NCI-H1105 (cell line): ENCODE results near the gene EXOC3L2.
"Not testable (repeated sequence)": the region's sequence is repeated elsewhere in the genome, so short reads cannot be mapped to it uniquely, and the experiment has no call there.

Experiments
- DNase-seq: peaks from one replicate; lab custom pipeline; 2025; lab: John Stamatoyannopoulos, UW

Gene EXOC3L2

GRCh38 chr19:45255611-45256157 is 10.5 kb upstream of the EXOC3L2 start:
- DNase-seq = no peak

GRCh38 chr19:45254044-45254531 is 8.9 kb upstream of the EXOC3L2 start:
- no peak for DNase-seq

- no peak for DNase-seq
Measured at GRCh38 chr19:45253396-45254027, 8.3 kb upstream of the EXOC3L2 start.

- DNase-seq = no peak
Measured at GRCh38 chr19:45251452-45252354, 6.5 kb upstream of the EXOC3L2 start.

GRCh38 chr19:45250832-45251451 is 5.7 kb upstream of the EXOC3L2 start, which contains the start of gene MARK4:
TSS of gene MARK4 (plus strand) at chr19:45251271. CDS start at chr19:45251589, 318 bp downstream.
- DNase-seq = peak; percentile 53

DNA sequence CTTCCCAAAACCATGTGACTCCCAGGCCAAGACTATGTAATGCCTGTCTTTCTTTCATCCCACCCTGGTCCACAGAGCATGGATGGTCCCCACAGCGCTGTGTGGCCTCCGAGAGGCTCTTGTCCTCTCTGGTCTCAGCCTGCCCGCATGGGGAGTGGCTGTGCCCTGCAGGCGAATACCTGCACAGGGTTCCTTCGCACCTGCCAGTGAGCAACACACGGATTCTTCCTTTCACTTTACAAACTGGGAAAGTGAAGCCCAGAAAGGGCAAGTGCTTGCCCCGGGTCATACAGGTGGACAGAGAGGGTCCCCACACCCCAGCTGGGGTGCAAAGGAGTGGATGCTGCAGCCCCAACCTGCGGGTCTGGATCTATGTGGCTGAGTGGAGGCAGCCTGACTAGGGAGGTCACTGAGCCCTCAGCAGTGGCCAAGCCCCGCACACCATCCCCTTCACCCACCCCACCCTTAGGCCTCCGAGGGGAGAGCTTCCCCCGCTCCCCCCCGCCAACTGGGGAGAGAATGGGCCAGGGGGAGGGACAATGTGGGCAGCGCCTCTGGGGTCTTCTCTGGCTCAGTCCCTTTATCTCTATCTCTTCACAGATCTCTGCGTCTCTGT is 5.1 kb upstream of the EXOC3L2 start:
- DNase-seq = no peak

DNA sequence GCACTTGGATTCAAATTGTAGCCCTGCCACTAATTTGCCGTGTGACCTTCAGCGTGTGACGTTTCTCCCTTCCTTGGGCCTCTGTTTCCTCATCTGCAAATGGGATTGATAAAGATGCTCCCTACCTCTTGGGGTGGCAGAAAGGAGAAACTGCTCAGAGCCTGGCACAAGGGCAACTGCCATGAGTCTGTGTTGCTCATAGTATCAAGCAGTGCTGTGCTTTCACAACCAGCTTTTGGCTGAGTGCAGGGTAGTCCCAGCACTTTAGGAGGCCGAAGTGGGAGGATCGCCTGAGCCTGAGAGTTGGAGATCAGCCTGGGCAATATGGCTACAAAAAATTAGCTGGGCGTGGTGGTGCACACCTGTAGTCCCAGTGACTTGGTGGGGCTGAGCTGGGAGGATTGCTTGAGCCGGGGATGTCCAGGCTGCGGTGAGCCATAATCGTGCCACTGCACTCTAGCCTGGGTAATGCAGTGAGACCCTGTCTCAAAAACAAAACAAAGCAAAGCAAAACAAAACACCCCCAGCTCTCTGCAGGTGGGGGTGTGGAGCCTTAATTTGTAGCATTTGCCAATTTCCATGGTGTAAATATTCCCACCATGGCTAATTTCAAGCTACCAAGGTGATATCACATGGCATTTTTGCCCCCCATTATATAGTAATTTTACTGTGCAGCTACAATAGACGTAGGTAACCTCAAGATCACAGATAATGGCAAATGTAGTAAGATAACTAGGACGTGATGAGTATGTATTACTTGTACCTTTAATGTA is 4.2 kb upstream of the EXOC3L2 start:
- no peak for DNase-seq

- no peak for DNase-seq
Measured at GRCh38 chr19:45247136-45247535, 1.9 kb upstream of the EXOC3L2 start.

DNA sequence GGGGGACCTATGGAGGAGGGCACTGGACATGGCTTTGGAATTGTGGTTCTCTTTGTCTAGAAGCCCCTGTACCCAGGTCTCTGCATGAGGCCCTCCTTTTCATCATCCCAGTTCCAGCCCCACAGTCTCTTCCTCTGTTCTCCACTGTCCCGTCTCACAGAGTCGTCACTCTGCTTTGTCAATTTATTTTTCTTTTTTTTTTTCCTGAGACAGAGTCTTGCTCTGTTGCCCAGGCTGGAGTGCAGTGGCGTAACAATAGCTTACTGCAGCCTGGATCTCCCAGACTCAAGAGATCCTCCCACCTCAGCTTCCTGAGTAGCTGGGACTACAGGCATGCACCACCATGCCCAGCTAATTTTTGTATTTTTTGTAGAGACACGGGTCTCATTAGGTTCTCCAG is 619 bp upstream of the EXOC3L2 start:
- DNase-seq = no peak

DNA sequence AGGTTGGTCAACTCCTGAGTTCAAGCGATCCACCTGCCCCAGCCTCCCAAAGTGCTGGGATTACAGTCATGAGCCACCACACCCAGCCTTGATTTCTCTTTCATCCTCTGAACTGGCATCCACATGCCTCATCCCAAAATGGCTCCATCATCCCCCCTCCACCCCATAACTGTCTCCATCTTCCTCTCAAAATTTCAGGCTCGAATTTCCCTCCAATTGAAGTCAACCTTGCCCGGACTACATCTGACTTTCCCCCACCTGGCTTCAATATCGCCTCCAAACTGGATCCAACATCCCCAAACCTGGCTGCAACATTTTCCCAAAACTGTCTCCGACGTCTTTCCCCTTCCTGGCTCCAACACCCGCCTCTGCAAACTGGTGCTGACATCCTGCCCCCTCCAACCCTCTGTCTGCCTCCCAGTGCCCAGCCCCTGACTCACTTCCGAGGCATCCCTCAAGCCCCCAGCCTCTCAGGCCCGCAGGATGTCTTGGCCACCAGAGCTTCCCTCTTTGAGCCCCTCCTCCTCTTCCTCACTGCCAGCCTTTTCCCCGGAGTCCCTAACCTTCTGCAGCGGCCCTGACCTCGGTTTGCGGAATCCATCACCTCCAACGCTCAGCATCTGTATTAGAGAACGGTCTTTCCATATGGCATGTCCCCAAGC is 943 bp downstream of the EXOC3L2 start:
- no peak for DNase-seq

DNA sequence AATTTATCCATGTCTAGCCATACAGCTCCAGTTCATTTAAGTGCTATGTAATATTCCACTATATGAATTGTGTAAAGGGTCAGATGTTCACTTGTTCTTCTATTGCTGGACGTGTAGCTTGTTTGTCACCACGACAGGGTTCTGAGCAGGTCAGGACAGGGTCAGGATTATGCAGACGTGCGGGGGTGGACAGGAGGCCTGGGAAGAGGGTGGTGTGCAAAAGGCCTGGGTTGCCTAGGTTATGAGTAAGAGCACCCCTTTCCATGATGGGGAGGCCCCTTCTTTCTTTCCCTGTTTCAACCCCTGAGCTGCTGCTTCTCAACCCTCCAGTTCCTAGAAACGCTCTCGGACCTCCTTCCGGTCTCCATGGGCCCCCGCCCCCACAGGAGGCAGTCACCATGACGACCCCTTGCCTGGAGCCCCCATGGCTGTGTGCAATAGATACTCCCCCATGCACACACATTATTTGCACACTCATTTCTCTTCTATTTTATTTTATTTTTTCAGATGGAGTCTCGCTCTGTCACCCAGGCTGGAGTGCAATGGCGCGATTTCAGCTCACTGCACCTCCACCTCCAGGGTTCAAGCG is 2.0 kb downstream of the EXOC3L2 start:
- DNase-seq = no peak

GRCh38 chr19:45238556-45238955 is 6.7 kb downstream of the EXOC3L2 start:
- no peak for DNase-seq

GRCh38 chr19:45235485-45235884 is 9.7 kb downstream of the EXOC3L2 start:
- DNase-seq = no peak

- DNase-seq = no peak
Measured at GRCh38 chr19:45234089-45234869, 10.9 kb downstream of the EXOC3L2 start.

DNA sequence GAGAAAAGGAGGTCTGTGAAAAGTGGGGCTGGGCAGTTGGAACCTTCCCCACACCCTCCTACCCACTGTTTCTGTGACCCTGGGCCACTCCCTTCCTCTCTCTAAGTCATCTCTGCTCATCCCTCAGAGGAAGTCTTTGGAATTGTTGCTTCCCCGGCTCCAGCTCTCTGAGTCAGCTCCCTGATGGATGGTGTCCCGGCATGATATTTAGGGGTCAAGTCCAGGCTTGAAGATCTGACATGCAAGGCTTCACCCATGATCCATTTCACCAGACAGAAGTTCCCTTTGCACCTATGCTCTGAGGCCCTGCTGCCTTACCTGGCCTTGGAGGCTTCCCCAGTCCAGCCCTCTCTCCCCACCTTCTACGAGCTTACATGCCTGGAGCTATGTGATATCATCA is 13.3 kb downstream of the EXOC3L2 start:
- no peak for DNase-seq

DNA sequence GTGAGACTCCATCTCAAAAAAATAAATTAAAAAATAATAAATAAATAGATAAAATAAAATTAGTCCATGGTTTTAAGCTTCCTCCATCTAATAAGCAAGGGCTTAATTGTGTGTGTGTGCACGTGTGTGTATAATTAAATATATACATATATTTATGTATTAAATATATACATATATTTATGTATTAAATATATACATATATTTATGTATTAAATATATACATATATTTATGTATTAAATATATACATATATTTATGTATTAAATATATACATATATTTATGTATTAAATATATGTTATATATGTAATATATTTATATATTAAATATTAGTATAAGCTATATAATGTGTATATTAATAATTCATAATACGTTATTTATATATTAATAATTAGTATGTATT is 16.2 kb downstream of the EXOC3L2 start:
- not testable (repeated sequence) for DNase-seq

DNA sequence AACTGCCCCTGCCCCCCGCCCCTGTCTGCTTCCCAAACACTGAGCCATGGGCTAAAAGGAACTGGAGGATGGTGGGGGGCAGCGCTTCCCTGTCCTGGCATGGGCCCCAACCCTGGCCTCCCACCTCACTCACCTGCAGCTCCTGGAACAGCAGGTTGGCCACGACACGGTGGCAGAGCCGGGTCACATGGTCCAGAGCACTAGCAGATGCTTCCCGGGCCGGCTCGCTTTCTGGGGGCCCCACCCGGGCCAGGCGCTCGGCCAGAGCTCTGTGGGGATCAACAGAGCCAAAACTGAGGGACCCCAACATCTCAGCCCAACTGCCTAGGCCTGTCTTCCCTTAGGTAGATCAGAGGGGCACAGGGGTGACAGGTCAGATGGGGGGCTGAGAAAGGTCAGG is 20.6 kb downstream of the EXOC3L2 start:
- DNase-seq = no peak

- no peak for DNase-seq
Measured at GRCh38 chr19:45223879-45224278, 21.3 kb downstream of the EXOC3L2 start.

DNA sequence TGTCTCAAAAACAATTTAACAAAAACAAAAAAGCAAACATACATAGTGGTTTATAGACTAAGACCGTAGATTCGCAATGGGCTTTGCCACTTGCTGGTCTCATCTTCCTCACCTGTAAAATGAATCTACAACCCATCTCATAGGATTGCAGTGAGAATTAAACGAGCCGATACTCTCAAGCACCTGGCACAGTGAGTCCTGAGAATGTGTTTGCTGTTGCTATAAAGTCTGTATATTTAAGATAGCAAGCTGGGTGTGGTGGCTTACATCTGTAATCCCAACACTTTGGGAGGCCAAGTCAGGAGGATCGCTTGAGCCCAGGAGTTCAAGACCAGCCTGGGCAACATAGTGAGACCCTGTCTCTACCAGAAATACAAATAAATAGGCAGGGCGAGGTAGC is 22.5 kb downstream of the EXOC3L2 start:
- DNase-seq = no peak
